Stimulated activated CD8-positive, alpha-beta memory T cell treated with anti-CD3 and anti-CD28 coated beads, Interleukin-15, amount 100 ng/mL, for 48 hours (primary cell): ENCODE measurements around the gene ARL15.

ENCODE experiments used
- DNase-seq, 2 donors: peaks; one replicate each; pipeline ENCODE4 v3.0.0-alpha.2; 2020; ENCODE audit warnings: low read depth in 2 of 2

The ARL15 gene

DNA sequence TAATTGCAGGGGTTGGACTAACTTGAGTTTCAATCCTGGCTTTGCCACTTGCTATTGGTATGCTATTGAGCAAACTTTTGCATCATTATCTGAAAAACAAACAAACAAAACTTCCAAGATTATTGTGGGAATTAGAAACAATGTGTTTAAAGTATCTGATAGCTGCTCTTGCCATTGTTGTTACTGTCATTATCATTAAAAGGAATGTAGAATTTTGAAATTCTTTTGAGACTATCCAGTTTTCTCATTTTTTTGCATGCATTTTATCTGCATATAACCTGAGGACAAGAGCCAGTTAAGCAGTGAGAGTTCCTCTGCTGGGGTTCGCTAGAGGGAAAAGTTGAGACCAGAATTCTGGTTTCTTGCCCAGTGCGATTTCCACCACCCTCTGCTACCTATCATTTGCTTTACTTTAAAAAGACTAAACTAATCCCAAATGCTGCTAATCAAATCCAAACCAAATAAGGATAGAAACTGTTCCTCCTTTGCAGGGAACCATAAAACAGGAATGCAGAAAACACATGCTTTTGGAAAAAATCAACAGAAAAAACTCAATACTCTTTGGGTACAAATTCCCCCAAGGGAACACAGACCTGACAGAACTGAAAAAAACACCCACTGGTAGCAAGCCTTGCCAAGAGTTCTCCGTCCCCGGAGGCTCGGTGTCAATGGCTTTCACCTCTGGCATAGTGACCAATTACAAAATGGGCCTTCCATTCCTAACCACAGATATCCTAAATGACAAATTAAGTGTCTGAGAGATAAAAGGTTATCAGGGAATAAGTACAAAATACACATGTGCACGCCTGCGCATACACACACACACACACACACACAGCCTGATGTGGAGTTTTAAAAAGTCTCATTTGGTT, 373.7 kb downstream of the ARL15 start:
- DNase-seq, result no peak

DNA sequence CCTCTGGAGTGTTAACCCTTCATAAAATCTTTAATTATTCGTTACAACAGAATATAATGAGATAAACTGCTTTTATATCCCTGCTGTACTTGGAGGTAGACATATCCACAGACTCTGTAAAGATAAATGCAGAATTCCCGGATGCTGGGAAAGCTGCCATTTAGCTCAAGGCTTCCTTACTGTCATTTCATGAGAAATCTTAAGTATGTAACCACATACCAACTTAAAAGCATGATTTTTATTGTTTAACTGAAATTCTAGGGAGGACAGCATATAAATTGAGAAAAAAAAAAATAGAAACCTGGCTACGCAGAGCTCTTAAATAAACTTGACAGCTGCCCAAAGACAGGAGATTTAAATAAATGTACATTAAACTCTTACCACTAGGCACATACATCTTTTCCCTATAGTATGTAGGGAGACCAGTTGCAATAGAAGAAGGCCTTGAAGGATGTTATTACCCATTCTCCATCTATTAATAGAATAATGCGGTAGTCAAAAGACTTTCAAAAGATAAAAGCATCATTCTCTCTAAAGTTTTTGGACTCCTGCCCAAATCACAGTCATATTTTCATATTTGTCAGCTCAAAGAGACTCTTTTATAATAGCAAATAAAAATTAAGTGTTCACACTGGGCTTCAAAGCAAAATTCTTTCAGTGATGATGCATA, 376.1 kb downstream of the ARL15 start:
- DNase-seq, result no peak

DNA sequence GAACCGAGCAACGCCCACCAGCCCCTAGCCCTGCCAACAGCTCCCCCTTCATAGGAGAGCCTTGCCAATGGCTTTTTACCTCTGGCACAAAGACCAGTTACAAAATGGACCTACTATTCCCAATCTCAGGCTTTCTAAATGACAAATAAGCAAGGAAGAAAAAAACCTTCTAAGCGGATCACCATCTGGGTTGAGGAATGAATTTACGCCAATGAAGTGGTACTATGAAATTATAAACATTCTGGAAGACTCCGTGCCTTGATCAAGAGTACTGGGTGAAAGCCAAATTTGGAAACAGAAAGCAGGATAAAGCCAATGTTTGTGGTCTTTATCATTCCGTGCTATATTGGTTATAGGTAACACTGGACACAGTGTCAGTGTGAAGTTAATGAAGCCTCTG, 378.0 kb downstream of the ARL15 start:
- DNase-seq, result no peak

DNA sequence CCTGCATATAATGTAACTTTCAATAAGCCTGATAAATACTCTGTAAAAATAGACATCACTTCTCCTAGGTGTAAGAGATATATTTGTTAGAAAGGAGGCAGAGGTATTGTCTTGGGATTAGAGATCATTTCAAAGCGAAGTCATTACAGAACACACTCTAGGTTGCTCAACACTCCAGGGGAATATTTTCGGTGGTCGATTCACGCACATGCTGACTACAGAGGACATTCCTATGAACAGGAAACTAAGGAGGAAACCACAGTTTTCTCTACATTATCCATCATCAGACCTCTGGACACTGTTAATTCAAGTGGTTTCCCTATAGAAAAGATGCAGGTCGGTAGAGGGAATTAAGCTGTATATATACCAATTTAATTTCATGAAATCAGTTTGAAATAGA, 379.9 kb downstream of the ARL15 start:
- DNase-seq, result no peak

DNA sequence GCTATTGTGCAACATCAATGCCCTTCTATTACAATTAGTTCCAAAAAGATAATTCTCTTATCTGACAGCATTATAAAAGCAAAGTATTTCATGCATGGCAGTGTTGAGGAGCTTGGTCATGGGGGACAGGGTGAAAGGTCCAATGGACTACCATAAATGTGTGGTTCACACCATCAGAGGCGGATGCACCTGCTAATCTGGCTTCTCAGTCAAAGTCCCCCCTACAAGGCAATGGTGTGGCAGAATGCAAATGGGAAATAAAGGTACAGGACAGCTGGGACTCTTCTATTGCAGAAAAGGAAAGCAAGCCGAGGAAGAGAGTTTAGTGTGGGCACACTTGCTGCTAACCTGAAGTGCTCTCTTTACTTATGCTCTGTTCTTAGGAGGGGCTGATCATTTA, 380.8 kb downstream of the ARL15 start:
- DNase-seq, result no peak

DNA sequence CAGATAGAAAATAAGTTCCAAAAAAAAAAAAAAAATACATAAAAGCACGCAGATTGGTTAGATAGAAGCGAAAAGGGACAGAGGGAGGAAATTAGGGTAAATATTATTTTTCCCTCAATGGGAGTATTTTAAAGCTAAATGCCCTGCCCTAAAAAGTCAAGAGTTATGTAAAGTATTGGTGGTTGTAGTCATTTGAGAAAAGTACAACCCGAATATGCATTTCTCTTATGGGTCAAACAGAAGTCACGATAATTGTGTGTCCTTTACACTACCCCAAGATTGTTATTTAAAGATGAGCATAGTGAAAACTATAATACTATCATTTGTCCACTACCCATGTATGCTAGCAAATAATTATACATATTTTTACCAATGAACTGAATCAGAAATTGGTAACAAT, 381.2 kb downstream of the ARL15 start:
- DNase-seq, result no peak

DNA sequence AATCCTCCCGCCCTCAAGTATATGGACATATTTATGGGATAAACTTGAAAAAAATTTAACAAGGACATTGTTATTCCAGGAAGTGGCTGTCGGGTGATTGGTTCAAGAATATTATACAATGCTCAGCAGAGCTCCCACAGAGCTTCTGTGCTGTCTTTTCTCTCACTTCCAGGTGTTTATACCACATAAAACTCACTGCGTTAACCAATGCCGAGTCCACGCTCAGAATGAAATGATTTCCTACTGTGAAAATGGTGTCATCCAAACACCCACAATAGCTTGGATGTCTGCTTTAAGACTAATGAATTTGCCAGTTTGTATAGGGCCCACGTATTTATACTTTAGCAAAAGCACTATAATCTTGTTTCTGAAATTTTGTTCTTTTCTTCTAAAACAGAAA, 381.7 kb downstream of the ARL15 start:
- DNase-seq, result no peak

DNA sequence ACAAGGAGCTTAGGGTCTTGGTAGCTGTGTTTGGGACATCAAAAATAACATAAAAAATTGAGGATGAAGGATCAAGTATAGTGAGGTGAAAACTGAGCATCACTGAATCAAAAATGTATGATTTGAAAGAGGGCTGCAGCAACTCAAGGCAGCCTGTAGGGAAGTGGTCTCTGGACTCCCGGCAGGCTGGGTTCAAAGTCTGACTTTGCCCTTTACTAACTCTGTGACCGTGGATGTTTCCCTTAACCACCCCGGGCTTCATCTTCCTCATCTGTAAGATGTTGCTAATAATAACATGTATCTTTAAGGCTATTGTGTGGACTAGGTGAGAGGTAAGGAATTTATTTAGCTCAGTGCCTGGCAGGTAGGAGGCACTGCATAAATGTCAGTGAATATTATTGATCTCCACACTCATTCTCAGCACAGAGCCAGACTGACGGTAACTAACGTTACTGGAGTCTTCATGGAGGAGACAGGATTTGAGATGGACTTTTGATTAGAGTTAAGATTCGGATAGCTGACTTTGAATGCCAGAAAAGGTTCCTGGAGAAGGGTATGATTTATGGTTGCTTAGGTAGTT, 382.6 kb downstream of the ARL15 start:
- no peak for DNase-seq

DNA sequence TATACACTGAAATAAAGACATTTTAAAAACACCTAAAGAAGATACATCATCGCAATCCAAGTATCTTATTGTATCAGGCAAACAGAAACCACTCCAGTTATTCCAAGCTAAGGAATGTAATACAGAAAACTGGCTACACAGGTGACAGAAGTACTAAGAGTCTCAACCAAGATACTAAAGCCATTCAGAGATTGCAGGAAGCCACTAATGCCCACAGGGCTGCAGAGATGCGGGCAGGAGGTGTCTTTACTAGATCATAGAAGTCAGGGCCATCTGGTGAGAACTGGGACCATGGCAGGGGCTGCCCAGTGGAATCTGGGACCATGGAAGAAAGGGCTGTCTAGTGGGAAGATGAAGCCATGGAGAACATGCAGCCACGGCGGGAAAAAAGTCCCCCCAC, 384.3 kb downstream of the ARL15 start:
- DNase-seq, result no peak

DNA sequence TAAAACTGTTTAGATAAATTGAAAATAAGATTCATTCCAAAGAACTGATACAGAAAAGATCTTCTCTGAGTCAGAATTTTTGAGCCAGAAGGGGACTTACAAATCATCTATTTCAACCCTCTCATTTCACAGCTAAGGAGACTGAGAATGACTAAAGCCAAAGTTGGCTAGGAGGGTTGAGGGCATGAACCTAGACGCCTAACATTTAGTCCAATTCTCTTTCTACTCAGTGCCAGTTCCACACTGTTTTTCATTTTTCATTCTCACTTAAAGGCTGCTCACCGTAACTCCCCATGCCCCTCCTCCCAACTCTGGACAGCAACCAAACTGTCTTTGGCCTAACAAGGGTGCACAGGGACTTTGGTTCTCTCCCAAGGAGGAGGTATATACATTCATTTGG, 386.0 kb downstream of the ARL15 start:
- DNase-seq, result no peak

DNA sequence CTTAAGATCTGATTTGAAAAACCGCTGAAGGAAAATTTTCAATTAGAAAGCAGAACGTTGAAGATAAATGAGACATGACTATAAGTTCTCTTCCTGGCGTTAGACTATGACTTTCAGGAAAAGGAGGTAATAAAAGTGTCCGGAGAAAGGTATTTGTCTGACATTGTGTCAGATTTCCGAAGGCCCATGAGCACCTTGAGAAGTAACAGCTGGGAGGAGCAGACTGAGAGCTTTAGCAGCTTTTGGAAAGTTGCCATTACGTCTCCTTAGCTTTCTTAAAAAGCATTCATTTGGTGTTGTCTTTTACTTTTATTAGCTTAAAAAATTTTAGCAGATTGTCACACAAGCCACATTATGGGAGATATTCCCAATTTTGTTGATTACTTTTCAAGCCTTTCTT, 386.4 kb downstream of the ARL15 start:
- DNase-seq, result no peak

DNA sequence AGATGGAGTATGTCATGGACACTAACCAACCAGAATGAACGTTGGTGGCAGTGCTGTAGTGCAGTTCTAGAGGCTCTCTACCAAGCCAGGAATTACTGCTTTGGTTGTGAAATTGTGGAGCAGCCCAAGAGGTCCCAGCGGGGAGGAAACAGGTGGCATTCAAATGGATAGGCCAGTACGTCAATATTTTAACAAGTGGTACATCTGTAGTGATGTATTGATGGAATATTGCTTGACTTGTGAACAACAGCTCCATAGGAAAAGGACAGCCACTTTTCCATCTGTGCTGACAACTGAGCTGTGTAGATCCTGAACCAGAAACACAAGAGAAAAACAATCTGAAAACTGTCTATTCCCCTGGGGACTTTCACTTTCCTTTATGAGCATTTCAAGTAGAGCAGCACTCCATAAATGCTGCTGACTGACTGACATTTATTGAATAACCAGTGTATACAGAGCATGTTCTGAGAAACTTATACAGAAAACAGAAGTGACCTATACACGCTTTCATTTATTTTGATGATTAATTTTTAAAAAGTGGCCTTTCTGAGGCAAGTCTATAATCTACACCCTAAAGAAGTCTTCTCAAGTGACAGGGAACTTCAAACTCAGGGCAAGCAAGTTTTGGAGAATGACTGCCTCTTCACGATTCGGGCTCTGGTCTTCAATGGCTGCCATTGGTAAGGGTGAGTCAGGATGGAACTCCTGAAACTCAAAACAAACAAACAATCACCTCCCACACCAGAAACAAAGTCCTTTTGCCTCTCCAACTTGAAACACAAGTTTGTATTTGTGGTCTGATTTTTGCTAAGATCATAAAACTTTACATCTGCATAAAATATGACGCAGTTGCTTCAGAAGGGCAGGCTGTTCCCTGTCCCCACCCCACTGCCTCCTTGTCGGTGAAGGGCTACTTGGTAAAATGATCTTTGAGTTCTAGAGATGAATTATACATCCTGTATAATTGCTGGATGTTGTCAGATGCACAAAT, 387.6 kb downstream of the ARL15 start:
- no peak for DNase-seq

DNA sequence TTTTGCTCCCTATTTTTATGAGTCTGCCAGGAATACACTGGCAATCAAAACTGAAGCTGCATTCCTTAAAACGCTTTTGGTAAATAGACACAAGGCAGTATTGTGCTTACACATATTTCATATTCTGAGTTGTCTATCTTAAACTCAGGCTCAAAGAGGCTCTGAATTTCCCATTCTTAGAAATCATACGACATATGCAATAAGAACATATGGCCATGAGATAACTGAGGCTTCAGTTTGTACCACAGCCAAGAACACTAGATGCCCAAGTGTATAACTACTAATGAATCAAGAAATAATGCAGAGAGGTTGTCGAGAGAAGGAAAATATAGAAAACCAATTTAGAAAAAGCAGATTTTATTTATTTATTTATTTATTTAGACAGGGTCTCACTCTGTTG, 392.5 kb downstream of the ARL15 start:
- no peak for DNase-seq

DNA sequence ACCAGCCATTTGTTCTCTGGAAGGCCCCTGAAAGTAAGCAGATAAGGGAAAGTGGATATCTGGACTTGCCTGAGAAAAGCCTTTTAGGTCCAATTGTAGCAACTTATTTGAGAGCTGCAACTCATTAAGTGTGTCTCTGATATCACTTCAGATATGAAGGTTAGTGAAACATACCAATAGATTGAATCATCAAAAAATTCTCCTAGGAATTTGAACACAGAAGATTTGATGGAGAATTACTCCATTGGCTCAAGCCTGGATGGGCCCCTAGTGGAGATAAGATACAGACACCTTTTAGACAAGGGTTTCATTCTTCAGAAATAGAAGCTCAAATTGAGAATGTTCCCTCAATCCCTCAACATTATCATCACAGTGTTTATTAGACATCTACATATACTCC, 393.3 kb downstream of the ARL15 start:
- no peak for DNase-seq

DNA sequence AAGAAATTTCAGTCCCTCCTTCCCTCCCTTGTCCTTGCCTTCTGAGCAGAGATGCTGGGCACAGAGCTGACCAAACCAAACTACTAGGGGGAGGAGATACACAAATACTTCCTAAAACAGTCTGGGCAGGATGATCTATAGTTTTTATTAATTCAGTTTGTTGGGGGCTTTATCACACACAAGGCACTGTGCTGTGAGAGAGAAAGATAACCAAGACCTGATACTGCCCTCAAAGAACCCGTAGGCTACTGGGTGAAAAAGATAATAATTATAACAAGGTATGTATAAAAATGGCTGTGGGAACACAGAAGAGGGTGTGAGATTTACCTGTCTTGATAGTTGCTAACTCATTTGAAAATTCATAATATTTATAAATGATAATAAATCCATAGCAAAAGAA, 395.3 kb downstream of the ARL15 start:
- no peak for DNase-seq

DNA sequence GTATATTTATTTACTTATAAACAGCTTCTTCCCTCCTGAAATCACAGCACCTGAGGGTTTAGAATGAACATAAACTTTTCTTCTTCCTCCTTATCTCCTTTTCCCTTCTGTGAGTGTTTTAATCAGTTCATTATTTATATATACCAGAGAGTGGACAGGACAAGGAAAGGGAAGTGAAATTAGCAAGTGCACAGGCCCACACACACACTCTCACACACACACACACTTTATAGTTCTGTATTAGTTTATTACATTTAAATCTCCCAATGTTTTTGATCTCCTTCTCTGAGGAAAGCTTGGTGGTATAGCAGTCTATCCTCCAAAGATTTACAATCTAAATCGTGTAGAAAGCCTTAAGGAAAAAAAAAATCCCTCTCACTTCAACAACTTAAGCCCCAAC, 396.4 kb downstream of the ARL15 start:
- DNase-seq, result no peak

DNA sequence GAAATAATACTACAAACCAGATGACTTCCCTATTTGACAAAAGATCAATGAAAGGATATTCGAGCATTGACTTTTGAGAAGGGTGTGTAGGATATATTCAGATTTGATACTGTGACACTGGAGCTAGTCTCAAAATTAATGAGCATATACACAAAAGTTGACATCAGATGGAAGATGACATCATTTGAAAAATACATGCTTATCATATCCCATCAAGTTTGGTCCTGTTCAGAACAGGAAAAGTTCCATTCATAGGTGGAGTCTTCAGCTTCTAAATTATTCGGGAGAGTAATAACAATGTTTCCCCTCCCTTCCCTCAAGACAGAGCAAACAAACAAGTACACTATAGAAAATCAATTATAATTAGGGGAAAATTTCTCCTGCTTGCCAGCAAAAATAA, 401.6 kb downstream of the ARL15 start:
- DNase-seq, result no peak

DNA sequence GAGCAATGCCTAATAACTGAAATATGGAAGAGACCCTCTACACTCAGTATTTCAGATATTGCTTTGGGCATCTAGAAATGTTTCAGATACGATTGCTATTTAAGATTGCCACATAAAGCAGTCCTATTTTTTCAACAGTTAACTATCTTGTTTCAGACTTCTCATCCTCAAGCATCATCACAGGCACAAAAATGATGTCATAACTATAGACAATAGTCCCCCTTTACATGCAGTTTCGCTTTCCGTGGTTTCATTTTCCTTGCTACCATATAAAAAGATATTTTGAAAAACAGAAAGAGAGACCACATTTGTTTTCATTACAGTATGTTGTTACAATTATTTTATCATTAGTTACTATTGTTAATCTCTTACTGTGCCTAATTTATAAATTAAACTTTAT, 402.5 kb downstream of the ARL15 start:
- no peak for DNase-seq

DNA sequence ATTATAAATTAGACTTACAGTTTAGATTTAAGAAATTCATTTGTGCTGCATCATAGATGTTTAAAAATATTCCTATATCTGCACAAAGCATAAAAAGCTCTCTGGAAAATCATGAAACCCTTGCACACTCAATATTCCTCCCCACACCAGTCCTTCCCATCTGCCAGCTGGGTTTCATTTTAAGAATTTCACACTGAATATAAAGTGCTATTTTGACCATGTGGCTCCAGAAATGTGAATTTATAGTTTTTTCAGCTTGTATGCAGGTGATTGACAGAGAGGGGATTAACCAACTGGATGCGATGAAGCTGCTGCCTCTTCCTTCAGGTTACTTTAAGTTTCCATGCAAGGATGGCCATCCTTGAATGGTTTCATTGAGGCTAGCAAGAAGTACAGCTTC, 403.6 kb downstream of the ARL15 start:
- DNase-seq, result no peak

DNA sequence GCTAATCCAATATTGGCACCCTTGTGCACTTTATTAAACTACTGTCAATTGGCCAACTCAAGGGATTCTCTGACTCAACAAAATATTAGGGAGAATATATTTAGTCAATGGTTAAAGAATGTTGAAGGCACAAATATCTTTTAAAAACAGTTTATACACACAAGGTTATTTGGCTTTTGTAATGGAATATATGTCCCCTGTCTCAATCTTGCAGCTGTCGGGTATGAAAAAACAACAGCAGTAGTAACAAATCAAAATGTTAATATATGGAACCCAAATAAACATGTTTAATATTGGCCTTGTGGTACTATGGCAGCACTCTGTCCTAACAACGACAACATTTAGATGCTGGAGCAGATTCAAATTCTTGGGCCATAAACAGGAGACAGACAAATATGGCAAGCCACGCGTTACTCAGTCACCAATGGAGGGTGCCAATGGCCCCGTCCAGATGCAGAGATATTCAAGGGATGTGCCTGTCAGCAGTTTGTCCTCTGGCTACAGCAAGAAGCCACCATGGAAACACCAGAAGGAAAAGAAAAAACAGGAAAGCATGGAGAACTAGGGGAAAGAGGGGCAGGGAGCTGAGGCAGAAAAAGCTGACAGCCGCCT, 408.0 kb downstream of the ARL15 start:
- DNase-seq, result no peak

DNA sequence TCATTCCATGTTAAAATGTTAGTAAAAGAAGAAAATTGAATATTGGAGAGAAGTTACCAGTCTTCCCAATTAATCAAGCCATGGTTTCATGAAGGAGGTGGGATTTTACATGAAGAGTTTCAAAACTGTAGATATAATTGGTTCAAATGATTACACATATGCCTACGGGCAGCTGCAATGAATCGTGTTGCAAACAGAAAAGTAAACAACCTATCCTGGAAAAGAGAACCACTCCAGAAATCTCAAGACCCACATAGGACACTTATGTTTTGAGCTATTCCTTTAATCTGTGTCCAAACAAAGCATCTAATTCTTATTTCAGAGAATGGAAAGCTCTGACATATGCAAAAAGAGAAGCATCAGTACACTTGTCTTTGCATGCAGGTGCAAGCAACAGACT, 409.7 kb downstream of the ARL15 start:
- no peak for DNase-seq
